Endothelial cell of umbilical vein (primary cell): Measurements from ENCODE around the gene RNF135. TPM values are rescaled to one million over a fixed set of nuclear protein-coding genes. Genes with fewer than 3 reads are reported as not detected.

ENCODE experiments used
- BruUV-seq: library from RNA; stranded (reverse); fragments of 400-500 nt; replicated peaks from 2 replicates; lab custom pipeline; 2021; lab: Mats Ljungman, UMichigan
- CTCF ChIA-PET: fragments of 300-600, 350-600 bp; sonication (Branson Sonifier 250); formaldehyde crosslinking; loops from one replicate; lab custom pipeline; 2021; ENCODE audit warnings: antibody characterized with exemption, inconsistent platforms; lab: Charles Lee
- POLR2A ChIA-PET: fragments of 300-600, 350-600 bp; sonication (Branson Sonifier 250); formaldehyde crosslinking; loops from one replicate; lab custom pipeline; 2021; ENCODE audit warnings: antibody characterized with exemption, inconsistent platforms; lab: Charles Lee
- DNase-seq: peaks from one replicate; pipeline ENCODE4 v3.0.0-alpha.2; 2011; ENCODE audit warnings: low read depth, low spot score
- FAIRE-seq: peaks from 2 replicates; lab custom pipeline; 2011; peaks lifted over from hg19 to GRCh38; lab: Jason Lieb, UNC
- H2AFZ ChIP-seq: 2 replicates; pipeline ENCODE4 v1.6.0; 2012; ENCODE audit warnings: low read depth, low read length, control low read depth, inconsistent platforms
- H3K27ac ChIP-seq: 2 replicates; pipeline ENCODE4 v1.5.1; 2011; ENCODE audit warnings: low read depth, mild to moderate bottlenecking, control low read depth, low read length, moderate library complexity; ENCODE audit not compliant: insufficient read depth
- H3K27me3 ChIP-seq, 2 experiments: 2 replicates each; pipeline versions ENCODE4 v1.6.0 to v1.6.1; 2011; ENCODE audit warnings: low read length in 2 of 2, mixed read lengths in 1 of 2; ENCODE audit not compliant: control insufficient read depth in 2 of 2, insufficient read depth in 2 of 2
- H3K36me3 ChIP-seq, 2 experiments: 2 replicates in 1 of 2; 3 replicates in 1 of 2; pipeline ENCODE4 v1.5.1; 2011; ENCODE audit warnings: low read length in 2 of 2, mild to moderate bottlenecking in 1 of 2, moderate library complexity in 1 of 2; ENCODE audit not compliant: control insufficient read depth in 2 of 2, insufficient read depth in 2 of 2; ENCODE audit errors: extremely low read depth in 1 of 2
- H3K4me1 ChIP-seq: 3 replicates; pipeline ENCODE4 v1.5.1; 2011; ENCODE audit warnings: mild to moderate bottlenecking, low read length; ENCODE audit not compliant: control insufficient read depth, insufficient read depth; ENCODE audit errors: extremely low read depth
- H3K4me2 ChIP-seq: 2 replicates; pipeline ENCODE4 v1.6.1; 2011; ENCODE audit warnings: low read length, control low read depth, mixed read lengths; ENCODE audit not compliant: insufficient read depth
- H3K4me3 ChIP-seq, 3 experiments: fragments of 200-600 bp in 1 of 3; sonication (generic), shearing (Covaris generic) in 1 of 3; replicated peaks in 1 of 3; 2 replicates each; pipeline ENCODE4 v1.5.1; 2011 to 2016; ENCODE audit warnings: control low read depth in 3 of 3, low read length in 3 of 3, mild to moderate bottlenecking in 2 of 3, inconsistent platforms in 1 of 3, low read depth in 1 of 3, moderate library complexity in 1 of 3; ENCODE audit not compliant: insufficient read depth in 1 of 3
- H3K79me2 ChIP-seq: 2 replicates; pipeline ENCODE4 v1.6.0; 2012; ENCODE audit warnings: low read length, inconsistent platforms; ENCODE audit not compliant: control insufficient read depth, insufficient read depth
- H3K9ac ChIP-seq: replicated peaks from 2 replicates; pipeline ENCODE3; 2011; ENCODE audit warnings: low read length, control low read depth; ENCODE audit not compliant: insufficient read depth; ENCODE audit errors: extremely low read depth
- H3K9me1 ChIP-seq: replicated peaks from 3 replicates; pipeline ENCODE4 v1.6.0; 2011; ENCODE audit warnings: mild to moderate bottlenecking, low read length; ENCODE audit not compliant: control insufficient read depth, insufficient read depth; ENCODE audit errors: extremely low read depth
- H3K9me3 ChIP-seq: replicated peaks from 2 replicates; pipeline ENCODE4 v1.5.1; 2012; ENCODE audit warnings: low read length, inconsistent platforms; ENCODE audit not compliant: control insufficient read depth, insufficient read depth
- H4K20me1 ChIP-seq: replicated peaks from 2 replicates; pipeline ENCODE3; 2011; ENCODE audit warnings: mild to moderate bottlenecking, low read length; ENCODE audit not compliant: control insufficient read depth, insufficient read depth; ENCODE audit errors: extremely low read depth
- EZH2 ChIP-seq: IDR thresholded peaks from 2 replicates; pipeline ENCODE4 v1.6.1; 2012; ENCODE audit warnings: borderline replicate concordance, low read depth, mild to moderate bottlenecking, moderate library complexity, low read length, inconsistent platforms; ENCODE audit not compliant: severe bottlenecking
- FOS ChIP-seq: IDR thresholded peaks from 2 replicates; pipeline ENCODE4 v1.6.1; 2011; ENCODE audit warnings: mild to moderate bottlenecking, low read length, moderate library complexity, borderline replicate concordance; ENCODE audit not compliant: insufficient read depth
- GATA2 ChIP-seq: IDR thresholded peaks from 2 replicates; pipeline ENCODE4 v1.7.0; 2011; ENCODE audit warnings: low read depth, mild to moderate bottlenecking, moderate library complexity, mixed read lengths, low read length; ENCODE audit not compliant: insufficient read length, insufficient read depth
- JUN ChIP-seq: IDR thresholded peaks from 2 replicates; pipeline ENCODE4 v1.6.1; 2011; ENCODE audit warnings: borderline replicate concordance, low read depth; ENCODE audit not compliant: insufficient read length, insufficient read depth
- MYC ChIP-seq: IDR thresholded peaks from one replicate; pipeline ENCODE4 v1.6.1; 2011; ENCODE audit warnings: mild to moderate bottlenecking, low read depth, low read length
- POLR2A ChIP-seq: IDR thresholded peaks from 2 replicates; pipeline ENCODE4 v1.6.1; 2012; ENCODE audit warnings: low read depth, mild to moderate bottlenecking, control low read depth, low read length
- POLR2AphosphoS5 ChIP-seq: IDR thresholded peaks from 2 replicates; pipeline ENCODE4 v1.6.1; 2012; ENCODE audit warnings: low read depth, mild to moderate bottlenecking, control low read depth, low read length, moderate library complexity; ENCODE audit not compliant: insufficient read depth
- dilution Hi-C: fragments of 300-500 bp; cut with MboI; formaldehyde crosslinking; loops from one replicate; pipeline ENCODE4 v1.15.0; 2019; ENCODE audit warnings: low sequenced_read_pairs; ENCODE audit not compliant: extremely low pct_ligation_motif_present
- intact Hi-C: fragments of 100-400 bp; cut with micrococcal nuclease; formaldehyde crosslinking; loops from one replicate; pipeline ENCODE4 v1.10.0; 2022
- polyA plus RNA-seq, 4 experiments: library from polyadenylated mRNA; depleted of rRNA in 3 of 4; stranded (reverse) in 3 of 4; unstranded in 1 of 4; fragments of >200 nt; gene quantifications; 2 replicates each; pipeline versions ENCODE4 v1.2.1 to v1.2.3, GENCODE V29; 2011 to 2012; ENCODE audit warnings: missing spikeins in 1 of 4
- total RNA-seq: library from RNA; stranded (reverse); gene quantifications from 2 replicates; pipeline ENCODE4 v1.2.3, GENCODE V29; 2021
- TF ChIP-seq, protein P1 (sequence below), 2 donors: IDR thresholded peaks; 1 replicate in 1 of 2; 2 replicates in 1 of 2; pipeline ENCODE4 v1.5.1; 2011; ENCODE audit warnings: low read length in 2 of 2, mild to moderate bottlenecking in 2 of 2, moderate library complexity in 2 of 2, control low read depth in 1 of 2, inconsistent platforms in 1 of 2, low read depth in 1 of 2; ENCODE audit not compliant: insufficient read depth in 1 of 2; ENCODE audit errors: extremely low read depth in 1 of 2
- TF ChIP-seq, protein P2 (sequence below): IDR thresholded peaks from 2 replicates; pipeline ENCODE4 v1.6.1; 2011; ENCODE audit not compliant: insufficient read depth, insufficient read length

The RNF135 gene
- total and polyA plus RNA-seq, 2 donors (not counting 3 experiments of a cell fraction or from before 2014, with no cell fraction given) = 11.6 to 12.0 TPM

DNA sequence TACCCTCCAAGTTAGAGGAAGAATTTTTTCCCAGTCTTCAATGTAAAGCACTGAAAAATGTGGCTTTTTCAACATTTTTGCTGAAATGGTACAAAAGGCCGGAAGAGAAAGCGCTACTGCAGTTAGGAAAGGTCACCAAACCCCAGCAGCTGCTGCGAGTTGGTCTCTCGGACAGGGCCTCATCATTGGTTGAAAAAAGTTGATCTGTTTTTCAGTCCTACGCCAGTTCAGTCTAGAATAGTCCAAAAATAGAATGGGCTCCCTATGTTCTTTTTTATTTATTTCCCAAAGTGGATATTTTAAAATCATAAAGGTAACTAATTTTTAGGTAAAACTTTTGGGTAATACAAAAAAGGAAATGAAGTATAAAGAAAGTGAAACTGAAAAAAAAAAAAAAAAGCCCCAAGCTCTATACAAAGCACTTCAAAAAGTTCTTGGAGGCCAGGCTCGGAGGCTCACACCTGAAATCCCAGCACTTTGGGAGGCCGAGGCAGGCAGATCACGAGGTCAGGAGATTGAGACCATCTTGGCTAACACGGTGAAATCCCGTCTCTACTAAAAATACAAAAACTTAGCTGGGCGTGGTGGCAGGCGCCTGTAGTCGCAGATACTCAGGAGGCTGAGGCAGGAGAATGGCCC, 31.7 kb upstream of the RNF135 start:
- no peaks in the 10 kb centered on the region for H3K79me2 ChIP-seq
- no peaks in the 10 kb centered on the region for H3K36me3 ChIP-seq
- FAIRE-seq (no peak), DNase-seq (no peak)
- H3K4me3 ChIP-seq = no peak overlapping the region
- H4K20me1 ChIP-seq = no peaks in the 10 kb centered on the region
- POLR2A ChIA-PET = interaction anchor here (0.7 kb wide), 1 partner anchor 17 kb away, joined by 3 read pairs; no protein-coding TSS in a partner anchor
- no peak overlapping the region for H3K4me2 ChIP-seq
- H3K9me1 ChIP-seq = no peaks in the 10 kb centered on the region
- H2AFZ ChIP-seq = no peak overlapping the region
- H3K27ac ChIP-seq = no peak overlapping the region
- TF ChIP-seq, protein P1, sequence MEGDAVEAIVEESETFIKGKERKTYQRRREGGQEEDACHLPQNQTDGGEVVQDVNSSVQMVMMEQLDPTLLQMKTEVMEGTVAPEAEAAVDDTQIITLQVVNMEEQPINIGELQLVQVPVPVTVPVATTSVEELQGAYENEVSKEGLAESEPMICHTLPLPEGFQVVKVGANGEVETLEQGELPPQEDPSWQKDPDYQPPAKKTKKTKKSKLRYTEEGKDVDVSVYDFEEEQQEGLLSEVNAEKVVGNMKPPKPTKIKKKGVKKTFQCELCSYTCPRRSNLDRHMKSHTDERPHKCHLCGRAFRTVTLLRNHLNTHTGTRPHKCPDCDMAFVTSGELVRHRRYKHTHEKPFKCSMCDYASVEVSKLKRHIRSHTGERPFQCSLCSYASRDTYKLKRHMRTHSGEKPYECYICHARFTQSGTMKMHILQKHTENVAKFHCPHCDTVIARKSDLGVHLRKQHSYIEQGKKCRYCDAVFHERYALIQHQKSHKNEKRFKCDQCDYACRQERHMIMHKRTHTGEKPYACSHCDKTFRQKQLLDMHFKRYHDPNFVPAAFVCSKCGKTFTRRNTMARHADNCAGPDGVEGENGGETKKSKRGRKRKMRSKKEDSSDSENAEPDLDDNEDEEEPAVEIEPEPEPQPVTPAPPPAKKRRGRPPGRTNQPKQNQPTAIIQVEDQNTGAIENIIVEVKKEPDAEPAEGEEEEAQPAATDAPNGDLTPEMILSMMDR (IDR thresholded peaks at IDR 0.05; ENCODE audit: extremely low read depth in 1 of 2, insufficient read depth in 1 of 2, low read depth in 1 of 2, low read length in 2 of 2) = no peak
- no peak for TF ChIP-seq MYC
- TF ChIP-seq FOS = no peak
- no peak for TF ChIP-seq POLR2A
- TF ChIP-seq POLR2AphosphoS5 = no peak
- no peak for TF ChIP-seq GATA2
- TF ChIP-seq, protein P2, sequence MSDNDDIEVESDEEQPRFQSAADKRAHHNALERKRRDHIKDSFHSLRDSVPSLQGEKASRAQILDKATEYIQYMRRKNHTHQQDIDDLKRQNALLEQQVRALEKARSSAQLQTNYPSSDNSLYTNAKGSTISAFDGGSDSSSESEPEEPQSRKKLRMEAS = no peak
- TF ChIP-seq EZH2 = no peak
- no peak for TF ChIP-seq JUN
- no peaks in the 10 kb centered on the region for H3K4me1 ChIP-seq
- dilution Hi-C loops = no loop called here
- no TSS peak for BruUV-seq
- H3K9ac ChIP-seq = no peak overlapping the region
- CTCF ChIA-PET = interaction anchor here (1.0 kb wide), 1 partner anchor 50 kb away, joined by 4 read pairs; no protein-coding TSS in a partner anchor
- H3K27me3 ChIP-seq = peaks cover 0 to 10% of the 10 kb centered on the region in 2 experiments
- H3K9me3 ChIP-seq = no peaks in the 10 kb centered on the region
- intact Hi-C loops = no loop called here
